Skeletal muscle tissue (tissue), 4 donors: ENCODE measurements around the gene SUSD2. TPM values are rescaled to one million over a fixed set of nuclear protein-coding genes. Genes with fewer than 3 reads are reported as not detected.

Experiments
- H3K27ac ChIP-seq: one replicate; pipeline ENCODE4 v1.7.0; 2013; ENCODE audit warnings: mild to moderate bottlenecking, low read depth, low read length, inconsistent platforms
- H3K27me3 ChIP-seq, 3 donors: one replicate each; pipeline ENCODE4 v1.7.0; 2013; ENCODE audit warnings: low read length in 3 of 3; ENCODE audit not compliant: control insufficient read depth in 3 of 3, insufficient read depth in 3 of 3
- H3K36me3 ChIP-seq, 3 donors: one replicate each; pipeline ENCODE4 v1.7.0; 2013; ENCODE audit warnings: low read length in 3 of 3; ENCODE audit not compliant: control insufficient read depth in 3 of 3, insufficient read depth in 3 of 3
- H3K4me1 ChIP-seq, 3 donors: one replicate each; pipeline ENCODE4 v1.7.0; 2013; ENCODE audit warnings: low read length in 3 of 3, mild to moderate bottlenecking in 3 of 3; ENCODE audit not compliant: control insufficient read depth in 3 of 3, insufficient read depth in 3 of 3
- H3K4me3 ChIP-seq, 3 donors: one replicate each; pipeline ENCODE4 v1.7.0; 2013; ENCODE audit warnings: low read length in 3 of 3
- H3K9ac ChIP-seq, 3 donors: one replicate each; pipeline ENCODE4 v1.7.0; 2013; ENCODE audit warnings: low read length in 3 of 3, mild to moderate bottlenecking in 3 of 3, moderate library complexity in 2 of 3, low read depth in 1 of 3
- H3K9me3 ChIP-seq, 3 donors: one replicate each; pipeline ENCODE4 v1.7.0; 2013; ENCODE audit warnings: low read length in 3 of 3; ENCODE audit not compliant: control insufficient read depth in 3 of 3
- total RNA-seq: library from RNA; depleted of rRNA; stranded (reverse); fragments of >200 nt; gene quantifications from one replicate; pipeline ENCODE4 v1.2.3, GENCODE V29; 2014
- donor health status: Osteomylitis.

SUSD2 gene
- total RNA-seq, 1 donor from 2014 or later = 0.52 TPM

- Histone ChIP-seq H3K27me3 (no peaks in the 10 kb centered on the region), H3K36me3 (no peaks in the 10 kb centered on the region), H3K4me3 (no peak overlapping the region), H3K27ac (no peak overlapping the region), H3K4me1 (peaks cover 10 to 20% (median 16%) of the 10 kb centered on the region in 3 donors), H3K9ac (no peak overlapping the region), H3K9me3 (no peaks in the 10 kb centered on the region)
Observed at GRCh38 chr22:24186352-24186740, 5.1 kb downstream of the SUSD2 start.

DNA sequence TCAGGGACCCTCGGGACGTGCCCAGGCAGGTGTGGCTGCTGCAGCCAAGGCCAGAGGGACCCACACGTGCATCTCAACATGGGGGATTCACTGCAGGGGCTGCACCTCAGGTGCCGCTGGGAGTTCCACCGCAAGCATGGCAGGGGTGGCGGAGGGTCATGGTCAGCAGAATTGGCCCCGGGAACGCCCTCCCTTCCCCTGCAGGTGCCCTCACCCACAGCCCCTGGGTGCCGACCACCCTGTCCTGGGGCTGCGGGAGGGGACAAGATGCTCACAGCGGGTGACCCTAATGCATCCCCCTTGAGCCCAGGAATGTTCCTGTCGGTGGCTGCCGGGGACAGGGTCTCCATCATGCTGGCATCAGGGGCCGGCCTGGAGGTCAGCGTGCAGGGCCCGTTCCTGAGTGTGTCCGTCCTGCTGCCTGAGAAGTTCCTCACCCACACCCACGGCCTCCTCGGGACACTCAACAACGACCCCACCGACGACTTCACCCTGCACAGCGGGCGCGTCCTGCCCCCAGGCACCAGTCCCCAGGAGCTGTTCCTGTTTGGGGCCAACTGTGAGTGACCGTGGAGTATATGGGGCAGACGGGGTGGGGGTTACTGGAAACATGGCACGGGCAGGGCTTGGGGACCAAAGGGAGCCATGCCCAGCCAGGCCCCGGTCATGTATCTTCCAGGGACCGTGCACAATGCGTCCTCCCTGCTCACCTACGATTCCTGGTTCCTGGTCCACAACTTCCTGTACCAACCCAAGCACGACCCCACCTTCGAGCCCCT, 5.8 kb downstream of the SUSD2 start:
- H3K4me3 ChIP-seq = no peak overlapping the region
- H3K9me3 ChIP-seq = no peaks in the 10 kb centered on the region
- no peaks in the 10 kb centered on the region for H3K36me3 ChIP-seq
- no peak overlapping the region for H3K9ac ChIP-seq
- no peaks in the 10 kb centered on the region for H3K27me3 ChIP-seq
- no peak overlapping the region for H3K27ac ChIP-seq
- peaks cover 10 to 17% (median 12%) of the 10 kb centered on the region in 3 donors for H3K4me1 ChIP-seq

DNA sequence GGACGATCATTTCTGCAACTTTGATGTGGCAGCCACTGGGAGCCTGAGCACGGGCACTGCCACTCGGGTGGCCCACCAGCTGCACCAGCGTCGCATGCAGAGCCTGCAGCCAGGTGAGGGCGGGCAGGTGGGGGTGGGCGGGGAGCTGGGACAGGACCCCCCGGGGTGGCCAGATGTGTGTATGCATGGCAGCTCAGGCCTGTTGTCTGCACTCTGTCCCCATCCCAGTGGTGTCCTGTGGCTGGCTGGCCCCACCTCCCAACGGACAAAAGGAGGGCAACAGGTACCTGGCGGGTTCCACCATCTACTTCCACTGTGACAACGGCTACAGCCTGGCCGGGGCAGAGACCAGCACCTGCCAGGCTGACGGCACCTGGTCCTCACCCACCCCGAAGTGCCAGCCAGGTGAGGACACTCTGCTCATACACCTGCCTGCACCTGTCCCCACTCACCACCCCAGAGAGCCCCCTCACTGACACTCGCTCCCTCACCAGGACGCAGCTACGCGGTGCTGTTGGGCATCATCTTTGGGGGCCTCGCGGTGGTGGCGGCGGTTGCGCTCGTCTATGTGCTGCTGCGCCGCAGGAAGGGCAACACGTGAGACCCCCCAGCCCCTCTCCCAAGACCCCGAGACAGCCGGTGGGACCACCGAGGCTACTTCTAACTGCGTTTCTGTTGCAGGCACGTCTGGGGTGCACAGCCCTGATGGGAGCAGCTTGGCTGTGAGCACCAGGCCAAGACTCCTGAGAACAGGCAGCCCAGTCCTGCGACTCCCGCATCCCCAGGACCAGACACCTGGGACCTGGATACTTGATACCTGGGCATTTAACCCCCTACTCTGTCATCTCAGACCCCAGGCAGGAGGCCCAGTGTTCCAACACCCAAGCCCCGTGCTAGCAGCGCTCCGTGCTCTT, 6.7 kb downstream of the SUSD2 start:
- H3K9me3 ChIP-seq = no peaks in the 10 kb centered on the region
- no peak overlapping the region for H3K4me3 ChIP-seq
- H3K27ac ChIP-seq = no peak overlapping the region
- peaks cover 7 to 12% (median 10%) of the 10 kb centered on the region in 3 donors for H3K4me1 ChIP-seq
- H3K36me3 ChIP-seq = no peaks in the 10 kb centered on the region
- no peak overlapping the region for H3K9ac ChIP-seq
- H3K27me3 ChIP-seq = no peaks in the 10 kb centered on the region

- no peak overlapping the region for H3K9ac ChIP-seq
- no peaks in the 10 kb centered on the region for H3K27me3 ChIP-seq
- H3K9me3 ChIP-seq = no peaks in the 10 kb centered on the region
- no peak overlapping the region for H3K27ac ChIP-seq
- H3K36me3 ChIP-seq = no peaks in the 10 kb centered on the region
- peaks cover 7 to 12% (median 10%) of the 10 kb centered on the region in 3 donors for H3K4me1 ChIP-seq
- no peak overlapping the region for H3K4me3 ChIP-seq
Observed at GRCh38 chr22:24188705-24189248, 7.5 kb downstream of the SUSD2 start.

DNA sequence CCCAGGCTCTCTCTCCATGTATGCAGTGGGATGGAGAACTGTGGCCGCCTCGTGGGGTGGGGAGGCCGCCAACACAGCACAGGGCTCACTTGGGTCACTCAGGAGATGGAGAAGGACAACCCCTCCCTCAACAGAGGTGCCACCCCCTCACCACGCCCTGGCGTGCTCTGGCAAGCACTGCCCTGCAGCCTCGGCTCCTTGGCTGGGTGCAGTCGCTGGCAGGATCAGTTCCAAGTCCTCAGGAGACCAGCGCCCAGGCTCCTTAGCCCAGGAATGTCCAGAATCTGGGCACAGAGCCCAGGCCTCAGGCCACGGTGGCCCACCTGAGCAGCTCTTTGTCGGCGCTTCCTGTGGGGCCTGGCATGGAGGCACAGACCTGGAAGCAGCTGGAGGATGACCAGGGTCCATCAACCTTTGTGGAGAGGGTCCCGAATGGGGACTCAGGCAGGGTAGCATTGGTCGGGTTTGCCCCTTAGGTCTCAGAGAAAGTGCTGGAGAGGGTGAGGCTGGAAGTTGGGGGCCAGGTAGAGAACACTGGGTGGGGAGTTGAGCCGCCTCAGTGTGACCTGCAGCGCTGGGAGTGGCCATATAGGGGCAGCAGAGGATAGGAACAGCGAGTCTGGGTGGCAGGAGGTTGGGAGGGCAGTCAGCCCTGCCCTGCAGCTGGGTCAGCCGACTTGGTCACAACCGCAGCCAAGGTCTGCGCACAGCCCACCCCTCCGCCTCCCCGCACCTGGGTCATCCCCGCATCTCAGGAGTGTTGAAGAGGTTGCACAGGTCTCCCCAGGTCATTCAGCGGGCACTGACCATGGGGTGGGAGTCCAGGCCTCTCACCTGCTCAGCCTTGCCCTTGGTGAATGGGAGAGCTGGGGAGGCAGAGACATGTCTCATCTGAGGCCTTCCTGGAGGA, 8.2 kb downstream of the SUSD2 start:
- Histone ChIP-seq H3K4me1 (peaks cover 7 to 12% (median 10%) of the 10 kb centered on the region in 3 donors), H3K4me3 (no peak overlapping the region), H3K27me3 (no peaks in the 10 kb centered on the region), H3K9me3 (no peaks in the 10 kb centered on the region), H3K27ac (no peak overlapping the region), H3K36me3 (no peaks in the 10 kb centered on the region), H3K9ac (peak overlapping the region in 2 of 3 donors; percentile 19 to 33)

DNA sequence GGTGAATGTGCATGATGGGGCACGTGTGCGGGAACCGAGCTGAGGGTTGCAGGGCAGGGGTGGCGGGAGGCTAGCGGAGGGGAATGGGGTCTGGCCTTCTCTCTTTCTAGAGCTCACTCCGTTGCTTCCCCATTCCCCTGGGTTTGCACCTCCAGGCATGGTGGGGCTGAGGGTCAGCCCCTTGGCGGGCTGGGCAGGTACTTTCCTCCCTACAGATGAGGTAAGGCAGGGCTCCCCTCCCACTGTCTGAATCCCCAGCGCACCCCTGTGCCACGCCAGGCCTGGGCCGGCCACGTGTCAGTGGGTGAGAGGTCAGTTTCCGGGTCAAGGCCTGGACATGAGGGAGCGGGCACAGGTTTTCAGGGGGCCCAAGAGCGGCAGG, 8.9 kb downstream of the SUSD2 start:
- Histone ChIP-seq H3K4me3 (no peak overlapping the region), H3K9me3 (no peaks in the 10 kb centered on the region), H3K27ac (no peak overlapping the region)

GRCh38 chr22:24190596-24191208, 9.4 kb downstream of the SUSD2 start:
- Histone ChIP-seq H3K36me3 (no peaks in the 10 kb centered on the region), H3K9me3 (no peaks in the 10 kb centered on the region), H3K9ac (no peak overlapping the region), H3K27me3 (no peaks in the 10 kb centered on the region), H3K27ac (no peak overlapping the region), H3K4me3 (no peak overlapping the region), H3K4me1 (peaks cover 7 to 12% (median 10%) of the 10 kb centered on the region in 3 donors)

More for the DNA sequence above, 8.9 kb downstream of the SUSD2 start:
- no peaks in the 10 kb centered on the region for H3K27me3 ChIP-seq
- H3K9ac ChIP-seq = peak overlapping the region in 1 of 3 donors; percentile 33
- no peaks in the 10 kb centered on the region for H3K36me3 ChIP-seq
- peaks cover 7 to 12% (median 10%) of the 10 kb centered on the region in 3 donors for H3K4me1 ChIP-seq

DNA sequence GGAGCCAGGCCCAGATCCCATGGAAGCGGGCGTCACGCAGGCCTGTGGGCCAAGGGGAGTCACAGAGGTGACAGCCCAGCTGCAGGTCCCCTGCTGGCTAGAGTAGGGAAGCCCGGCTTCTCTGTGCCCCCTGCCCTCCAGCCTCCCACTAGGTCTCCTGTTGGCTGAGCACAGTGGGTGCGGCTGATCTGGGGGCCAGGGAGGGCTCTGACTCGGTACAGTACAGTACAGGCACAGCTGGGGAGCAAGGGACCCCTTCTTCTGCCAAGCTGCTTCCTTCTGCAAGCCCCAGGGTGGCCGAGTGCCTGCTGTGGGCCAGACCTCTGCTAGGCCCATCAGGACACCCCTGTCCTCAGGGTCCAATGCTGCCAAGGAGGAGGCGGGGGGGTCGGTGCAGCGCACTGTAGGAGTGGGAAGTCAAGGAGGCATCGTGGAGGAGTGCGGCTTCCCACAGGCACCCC, 10.1 kb downstream of the SUSD2 start:
- Histone ChIP-seq H3K9ac (no peak overlapping the region), H3K9me3 (no peaks in the 10 kb centered on the region), H3K36me3 (no peaks in the 10 kb centered on the region), H3K4me3 (no peak overlapping the region), H3K4me1 (peaks cover 7 to 12% (median 10%) of the 10 kb centered on the region in 3 donors), H3K27ac (no peak overlapping the region), H3K27me3 (no peaks in the 10 kb centered on the region)

- peaks cover 7 to 12% (median 10%) of the 10 kb centered on the region in 3 donors for H3K4me1 ChIP-seq
- no peaks in the 10 kb centered on the region for H3K9me3 ChIP-seq
- no peaks in the 10 kb centered on the region for H3K36me3 ChIP-seq
- no peak overlapping the region for H3K9ac ChIP-seq
- no peak overlapping the region for H3K27ac ChIP-seq
- H3K4me3 ChIP-seq = no peak overlapping the region
- H3K27me3 ChIP-seq = no peaks in the 10 kb centered on the region
Observed at GRCh38 chr22:24191893-24192292, 10.6 kb downstream of the SUSD2 start.
